ENCODE data around the gene ASB16. TPM values are rescaled to one million over a fixed set of nuclear protein-coding genes. Genes with fewer than 3 reads are reported as not detected.

ASB16 gene
- total RNA-seq, 4 donors from 2014 or later, result 0.14 to 2.3 (median 1.3) TPM; not detected in 1

DNA sequence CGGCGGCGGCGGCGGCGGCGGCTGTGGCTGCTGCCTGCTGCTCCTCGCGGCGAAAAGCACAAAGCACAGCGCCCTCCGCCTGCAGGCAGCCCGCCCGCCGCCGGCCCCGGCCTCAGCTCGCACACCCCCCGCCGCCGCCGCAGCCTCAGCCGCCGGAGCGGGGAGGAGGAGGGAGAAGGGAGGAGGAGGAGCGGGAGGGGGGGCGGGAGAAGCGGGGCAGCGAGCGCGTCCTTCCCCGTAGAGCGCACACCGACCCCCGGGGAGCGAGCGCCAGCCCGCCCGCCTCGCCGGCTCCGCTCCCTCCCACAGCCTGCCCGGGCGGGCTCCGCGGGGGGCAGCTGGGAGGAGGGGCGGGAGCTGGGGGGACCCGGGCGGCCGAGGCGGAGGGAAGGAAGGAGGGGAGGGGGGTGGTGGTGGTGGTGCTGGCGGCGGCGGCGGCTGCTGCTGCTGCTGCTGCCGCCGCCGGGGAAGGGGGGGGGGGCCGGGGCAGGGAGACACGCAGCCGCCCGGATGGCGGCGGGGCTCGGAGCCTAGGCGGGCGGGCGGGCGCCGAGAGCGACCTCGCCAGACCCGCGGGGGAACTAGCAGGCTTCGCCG lies 49.2 kb downstream of the ASB16 start, which contains the start of gene UBTF:
Gene UBTF (minus strand): TSS at position 60 of the 597 bp plus-strand sequence. CDS start 1,446 bp downstream, outside the sequence.
- peak; percentile 73 to 76 for DNase-seq
- intact Hi-C loops (cut with DNase I; ENCODE audit: low total_unique reads), result no loop called here
- peaks cover 12 to 16% of the 10 kb centered on the region in 2 donors for H3K4me1 ChIP-seq

DNA sequence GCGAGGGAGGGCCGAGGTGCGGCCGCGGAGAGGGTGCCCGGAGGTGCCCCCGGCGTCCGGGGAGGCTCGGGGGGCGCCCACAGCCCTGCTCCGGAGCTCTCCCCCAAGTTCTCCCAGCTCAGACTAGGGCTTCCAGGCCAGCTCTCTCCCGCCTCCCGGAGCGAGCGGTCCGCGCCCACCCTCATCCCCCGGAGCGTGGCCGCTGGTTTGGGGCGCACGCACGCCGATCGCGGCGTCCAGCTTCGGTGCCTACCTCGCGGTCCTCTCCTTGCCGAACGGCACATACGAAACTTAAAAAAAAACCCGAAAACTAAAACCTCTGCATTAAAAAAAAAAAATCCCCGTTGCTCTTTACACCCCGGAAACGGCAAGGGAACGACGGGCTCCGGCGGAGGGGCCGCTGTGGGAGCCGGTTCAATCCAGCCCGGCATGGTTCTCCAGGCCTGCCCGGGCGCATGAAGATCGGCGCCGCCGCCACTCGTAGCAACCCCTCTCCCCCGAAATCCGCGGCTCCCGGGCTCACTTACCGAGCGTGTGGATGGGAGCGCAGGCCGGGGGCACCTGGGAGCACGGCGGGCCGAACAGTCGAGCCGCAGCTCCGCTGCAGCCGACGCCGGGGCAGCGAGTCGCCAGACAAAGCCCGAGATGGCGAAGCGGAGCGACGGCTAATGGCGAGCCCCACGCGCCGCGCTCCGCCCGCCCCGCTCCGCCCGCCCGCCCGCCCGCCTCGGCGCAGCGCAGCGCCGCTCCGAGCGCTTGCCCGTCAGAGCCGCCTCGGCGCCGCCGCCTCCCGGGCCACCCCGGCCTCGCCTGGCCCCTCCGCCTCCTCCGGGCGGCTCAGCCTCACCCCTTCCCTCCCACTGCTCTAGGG lies 49.9 kb downstream of the ASB16 start:
- TF ChIP-seq, protein P1, sequence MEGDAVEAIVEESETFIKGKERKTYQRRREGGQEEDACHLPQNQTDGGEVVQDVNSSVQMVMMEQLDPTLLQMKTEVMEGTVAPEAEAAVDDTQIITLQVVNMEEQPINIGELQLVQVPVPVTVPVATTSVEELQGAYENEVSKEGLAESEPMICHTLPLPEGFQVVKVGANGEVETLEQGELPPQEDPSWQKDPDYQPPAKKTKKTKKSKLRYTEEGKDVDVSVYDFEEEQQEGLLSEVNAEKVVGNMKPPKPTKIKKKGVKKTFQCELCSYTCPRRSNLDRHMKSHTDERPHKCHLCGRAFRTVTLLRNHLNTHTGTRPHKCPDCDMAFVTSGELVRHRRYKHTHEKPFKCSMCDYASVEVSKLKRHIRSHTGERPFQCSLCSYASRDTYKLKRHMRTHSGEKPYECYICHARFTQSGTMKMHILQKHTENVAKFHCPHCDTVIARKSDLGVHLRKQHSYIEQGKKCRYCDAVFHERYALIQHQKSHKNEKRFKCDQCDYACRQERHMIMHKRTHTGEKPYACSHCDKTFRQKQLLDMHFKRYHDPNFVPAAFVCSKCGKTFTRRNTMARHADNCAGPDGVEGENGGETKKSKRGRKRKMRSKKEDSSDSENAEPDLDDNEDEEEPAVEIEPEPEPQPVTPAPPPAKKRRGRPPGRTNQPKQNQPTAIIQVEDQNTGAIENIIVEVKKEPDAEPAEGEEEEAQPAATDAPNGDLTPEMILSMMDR (IDR thresholded peaks at IDR 0.05), result no peak
- TF ChIP-seq POLR2A (IDR thresholded peaks at IDR 0.05), result no peak
- peak overlapping the region; percentile 59 to 95 for H3K4me3 ChIP-seq
- peaks cover 12 to 16% of the 10 kb centered on the region in 2 donors for H3K4me1 ChIP-seq
- H3K36me3 ChIP-seq, result no peaks in the 10 kb centered on the region
- DNase-seq, result no peak
- intact Hi-C loops (cut with DNase I; ENCODE audit: low total_unique reads), result no loop called here
- no peaks in the 10 kb centered on the region for H3K27me3 ChIP-seq
- H3K9me3 ChIP-seq, result no peaks in the 10 kb centered on the region
- peak overlapping the region; percentile 98 to 100 for H3K27ac ChIP-seq

More for the DNA sequence above, 49.2 kb downstream of the ASB16 start, which contains the start of gene UBTF:
- Histone ChIP-seq H3K4me3 (peak within 1 kb of the TSS; percentile 59 to 95), H3K36me3 (no peaks in the 10 kb centered on the region), H3K27me3 (no peaks in the 10 kb centered on the region), H3K9me3 (no peaks in the 10 kb centered on the region), H3K27ac (peak within 1 kb of the TSS; percentile 98 to 100)
- no peak for TF ChIP-seq POLR2A (IDR thresholded peaks at IDR 0.05)
- TF ChIP-seq, protein P1 (IDR thresholded peaks at IDR 0.05), result no peak

DNA sequence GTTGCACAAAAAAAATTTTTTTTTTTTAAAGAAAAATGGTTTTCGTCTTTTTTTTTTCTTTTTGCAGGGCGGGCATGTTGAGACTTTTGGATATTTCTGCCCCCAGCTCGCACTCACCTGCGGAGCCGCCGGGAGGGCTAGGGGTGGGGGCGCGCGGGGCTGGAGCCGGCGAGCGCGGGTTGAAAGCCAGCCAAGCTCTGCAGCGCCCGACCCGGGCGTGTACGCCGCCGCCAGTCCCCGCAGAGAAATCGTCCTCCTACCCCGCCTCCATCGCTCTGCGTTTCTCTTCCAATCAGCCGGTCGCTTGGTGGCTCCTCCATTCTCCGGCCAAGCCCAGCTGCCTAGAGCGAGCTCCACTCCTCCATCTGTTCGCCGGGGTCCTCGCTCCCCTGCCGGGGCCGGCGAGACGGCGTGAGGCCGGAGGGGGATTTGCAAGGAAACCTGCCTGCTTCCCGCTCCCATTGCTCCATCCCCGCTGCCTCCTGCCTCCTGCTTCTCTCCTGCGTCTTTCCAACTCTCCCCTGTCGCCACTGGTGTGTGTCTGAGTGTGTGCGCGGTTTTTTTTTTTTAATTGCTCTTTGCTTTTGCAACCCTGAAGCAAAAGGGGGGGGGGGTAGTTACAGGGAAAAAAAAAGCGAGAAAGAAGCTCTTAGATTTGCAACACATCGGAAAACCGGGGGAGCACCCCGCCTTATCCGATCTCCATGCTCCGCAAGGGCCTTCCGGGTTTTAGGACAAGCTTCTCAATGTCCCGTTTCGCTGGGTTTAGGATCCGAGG lies 50.8 kb downstream of the ASB16 start:
- Histone ChIP-seq H3K27ac (peak overlapping the region; percentile 98 to 100), H3K36me3 (no peaks in the 10 kb centered on the region), H3K9me3 (no peaks in the 10 kb centered on the region), H3K27me3 (no peaks in the 10 kb centered on the region), H3K4me1 (peaks cover 12 to 16% of the 10 kb centered on the region in 2 donors), H3K4me3 (peak overlapping the region; percentile 59 to 95)
- peak in 1 of 2 donors; percentile 32 for TF ChIP-seq POLR2A (IDR thresholded peaks at IDR 0.05)
- TF ChIP-seq, protein P1 (IDR thresholded peaks at IDR 0.05), result peak in 1 of 4 experiments; percentile 20
- intact Hi-C loops (cut with DNase I; ENCODE audit: low total_unique reads), result no loop called here
- peak; percentile 71 to 72 for DNase-seq

DNA sequence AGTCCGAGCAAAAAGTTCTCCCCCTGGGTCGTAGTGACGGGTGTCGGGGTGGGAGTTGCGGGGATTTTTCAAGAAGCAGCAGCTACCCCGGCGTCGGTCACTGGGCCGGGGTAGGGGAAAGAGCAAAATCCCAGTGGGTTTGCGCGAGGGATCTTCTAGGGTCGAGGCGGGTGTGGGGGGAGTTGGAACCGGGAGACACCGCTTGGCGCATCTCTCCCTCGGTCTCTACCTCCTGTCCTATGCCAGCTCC lies 51.3 kb downstream of the ASB16 start:
- TF ChIP-seq, protein P1 (IDR thresholded peaks at IDR 0.05), result no peak
- no peak for TF ChIP-seq POLR2A (IDR thresholded peaks at IDR 0.05)
- no peaks in the 10 kb centered on the region for H3K36me3 ChIP-seq
- peak overlapping the region; percentile 59 to 95 for H3K4me3 ChIP-seq
- H3K9me3 ChIP-seq, result no peaks in the 10 kb centered on the region
- H3K4me1 ChIP-seq, result peaks cover 12% of the 10 kb centered on the region in 2 donors
- intact Hi-C loops (cut with DNase I; ENCODE audit: low total_unique reads), result no loop called here
- no peak for DNase-seq
- peak overlapping the region; percentile 98 to 100 for H3K27ac ChIP-seq
- H3K27me3 ChIP-seq, result no peaks in the 10 kb centered on the region
